RWPE2 (cell line): Measurements from ENCODE around the gene KLHDC10.
A peak's percentile ranks its signal among the peaks of the same experiment; 100 is the strongest.
"Not testable (repeated sequence)": the region's sequence is repeated elsewhere in the genome, so short reads cannot be mapped to it uniquely, and the experiment has no call there.

Source experiments
- ATAC-seq: fragments of 200-7000 bp; cut with Tn5 transposase; 3 replicates; pipeline ENCODE4 v1.9.1; 2021; ENCODE audit warnings: low read depth
- DNase-seq: peaks from one replicate; pipeline ENCODE4 v3.0.0-alpha.2; 2020; ENCODE audit warnings: low spot score
- H3K27ac ChIP-seq: fragments of 450-650 bp; 2 replicates; pipeline ENCODE4 v1.5.1; 2017; ENCODE audit warnings: mild to moderate bottlenecking; ENCODE audit not compliant: poor library complexity, severe bottlenecking
- H3K27me3 ChIP-seq: fragments of 250-450 bp; sonication (Bioruptor Pico); 2 replicates; pipeline ENCODE4 v1.5.1; 2021; ENCODE audit warnings: mild to moderate bottlenecking, moderate library complexity; ENCODE audit not compliant: insufficient read depth, poor library complexity, severe bottlenecking
- H3K36me3 ChIP-seq: fragments of 250-450 bp; sonication (Bioruptor Pico); 2 replicates; pipeline ENCODE4 v1.5.1; 2020; ENCODE audit warnings: low read depth, mild to moderate bottlenecking, moderate library complexity
- H3K4me1 ChIP-seq: fragments of 250-450 bp; sonication (Bioruptor Pico); 2 replicates; pipeline ENCODE4 v1.5.1; 2021; ENCODE audit warnings: mild to moderate bottlenecking, moderate library complexity; ENCODE audit not compliant: insufficient read depth, poor library complexity, severe bottlenecking
- H3K4me3 ChIP-seq: fragments of 250-450 bp; sonication (Bioruptor Pico); 2 replicates; pipeline ENCODE4 v1.5.1; 2021; ENCODE audit warnings: mild to moderate bottlenecking, moderate library complexity; ENCODE audit not compliant: severe bottlenecking
- H3K9me3 ChIP-seq: fragments of 250-450 bp; sonication (Bioruptor Pico); 2 replicates; pipeline ENCODE4 v1.5.1; 2021; ENCODE audit warnings: mild to moderate bottlenecking, moderate library complexity; ENCODE audit not compliant: severe bottlenecking
- TF ChIP-seq, protein P1 (sequence below): fragments of 450-650 bp; IDR thresholded peaks from one replicate; pipeline ENCODE4 v1.5.1; 2017; ENCODE audit warnings: mild to moderate bottlenecking, moderate library complexity; ENCODE audit not compliant: poor library complexity, severe bottlenecking

KLHDC10 gene

DNA sequence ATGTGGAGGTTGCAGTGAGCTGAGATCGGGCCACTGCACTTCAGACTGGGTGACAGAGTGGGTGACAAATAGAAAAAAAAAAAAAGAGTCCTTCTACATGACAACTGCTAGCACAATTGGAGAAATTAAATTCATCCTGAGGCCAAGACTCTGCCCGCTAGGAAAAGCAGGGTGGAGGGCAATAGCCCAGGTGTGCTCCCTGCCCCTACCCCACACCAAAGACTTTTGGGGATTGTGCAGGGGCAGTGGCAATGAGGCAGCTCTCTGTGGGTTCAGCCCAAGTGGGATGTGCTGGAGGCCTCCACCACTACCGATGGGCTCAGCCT, 73.6 kb downstream of the KLHDC10 start:
- no peak for DNase-seq
- H3K36me3 ChIP-seq: no peaks in the 10 kb centered on the region
- H3K27ac ChIP-seq: peak overlapping the region; percentile 81
- no peaks in the 10 kb centered on the region for H3K9me3 ChIP-seq
- no peak overlapping the region for H3K4me3 ChIP-seq
- peaks cover 12% of the 10 kb centered on the region for H3K4me1 ChIP-seq
- H3K27me3 ChIP-seq: no peaks in the 10 kb centered on the region
- TF ChIP-seq, protein P1, sequence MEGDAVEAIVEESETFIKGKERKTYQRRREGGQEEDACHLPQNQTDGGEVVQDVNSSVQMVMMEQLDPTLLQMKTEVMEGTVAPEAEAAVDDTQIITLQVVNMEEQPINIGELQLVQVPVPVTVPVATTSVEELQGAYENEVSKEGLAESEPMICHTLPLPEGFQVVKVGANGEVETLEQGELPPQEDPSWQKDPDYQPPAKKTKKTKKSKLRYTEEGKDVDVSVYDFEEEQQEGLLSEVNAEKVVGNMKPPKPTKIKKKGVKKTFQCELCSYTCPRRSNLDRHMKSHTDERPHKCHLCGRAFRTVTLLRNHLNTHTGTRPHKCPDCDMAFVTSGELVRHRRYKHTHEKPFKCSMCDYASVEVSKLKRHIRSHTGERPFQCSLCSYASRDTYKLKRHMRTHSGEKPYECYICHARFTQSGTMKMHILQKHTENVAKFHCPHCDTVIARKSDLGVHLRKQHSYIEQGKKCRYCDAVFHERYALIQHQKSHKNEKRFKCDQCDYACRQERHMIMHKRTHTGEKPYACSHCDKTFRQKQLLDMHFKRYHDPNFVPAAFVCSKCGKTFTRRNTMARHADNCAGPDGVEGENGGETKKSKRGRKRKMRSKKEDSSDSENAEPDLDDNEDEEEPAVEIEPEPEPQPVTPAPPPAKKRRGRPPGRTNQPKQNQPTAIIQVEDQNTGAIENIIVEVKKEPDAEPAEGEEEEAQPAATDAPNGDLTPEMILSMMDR: no peak
- no peak for ATAC-seq

GRCh38 chr7:130144312-130145171, 74.2 kb downstream of the KLHDC10 start:
- TF ChIP-seq, protein P1: no peak
- H3K4me1 ChIP-seq: peaks cover 12% of the 10 kb centered on the region
- no peaks in the 10 kb centered on the region for H3K36me3 ChIP-seq
- H3K9me3 ChIP-seq: no peaks in the 10 kb centered on the region
- peak overlapping the region; percentile 81 for H3K27ac ChIP-seq
- ATAC-seq: peak; percentile 73
- no peak overlapping the region for H3K4me3 ChIP-seq
- H3K27me3 ChIP-seq: no peaks in the 10 kb centered on the region
- DNase-seq: no peak

- DNase-seq (no peak), ATAC-seq (no peak)
- no peaks in the 10 kb centered on the region for H3K9me3 ChIP-seq
- H3K4me1 ChIP-seq: peaks cover 12% of the 10 kb centered on the region
- no peaks in the 10 kb centered on the region for H3K36me3 ChIP-seq
- H3K27ac ChIP-seq: peak overlapping the region; percentile 81
- H3K4me3 ChIP-seq: no peak overlapping the region
- TF ChIP-seq, protein P1: no peak
- H3K27me3 ChIP-seq: no peaks in the 10 kb centered on the region
Observed at GRCh38 chr7:130145424-130146100, 75.2 kb downstream of the KLHDC10 start.

GRCh38 chr7:130146142-130146541, 75.8 kb downstream of the KLHDC10 start:
- DNase-seq, H3K9me3 ChIP-seq, ATAC-seq, H3K36me3 ChIP-seq, H3K27ac ChIP-seq, H3K4me3 ChIP-seq, H3K27me3 ChIP-seq: not testable (repeated sequence)
- peaks cover 12% of the 10 kb centered on the region for H3K4me1 ChIP-seq

DNA sequence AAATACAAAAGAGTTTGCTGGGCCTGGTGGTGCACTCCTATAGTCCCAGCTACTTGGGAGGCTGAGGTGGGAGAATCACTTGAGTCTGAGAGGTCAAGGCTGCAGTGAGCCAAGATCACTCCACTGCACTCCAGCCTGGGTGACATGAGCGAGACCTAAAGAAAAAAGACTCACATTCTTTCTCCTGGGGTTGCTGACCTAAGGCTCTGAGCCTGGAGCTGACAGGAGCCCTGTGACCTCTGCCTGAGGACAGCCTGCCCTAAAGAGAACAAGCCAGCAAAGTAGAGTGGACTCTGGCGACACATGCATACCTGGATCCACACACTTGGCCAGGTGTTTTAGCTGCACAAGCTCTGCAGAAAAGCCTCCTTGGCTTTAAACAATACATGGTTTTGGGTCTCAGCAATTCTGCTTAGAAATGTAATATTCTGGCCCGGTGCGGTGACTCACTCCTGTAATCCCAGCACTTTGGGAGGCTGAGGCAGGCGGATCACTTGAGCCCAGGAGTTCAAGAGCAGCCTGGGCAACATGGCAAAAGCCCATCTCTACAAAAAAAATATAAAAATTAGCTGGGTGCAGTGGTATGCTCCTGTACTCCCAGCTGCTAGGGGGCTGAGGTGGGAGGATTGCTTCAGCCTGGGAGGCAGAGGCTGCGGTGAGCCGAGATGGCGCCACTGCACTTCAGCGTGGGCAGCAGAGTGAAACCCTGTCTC, 76.5 kb downstream of the KLHDC10 start:
- Histone ChIP-seq H3K27me3 (no peaks in the 10 kb centered on the region), H3K4me1 (peaks cover 12% of the 10 kb centered on the region), H3K9me3 (no peaks in the 10 kb centered on the region), H3K4me3 (no peak overlapping the region), H3K36me3 (no peaks in the 10 kb centered on the region), H3K27ac (no peak overlapping the region)
- DNase-seq: no peak
- TF ChIP-seq, protein P1: no peak
- no peak for ATAC-seq
